ENCODE results near the gene CDC42BPA.

CDC42BPA gene

DNA sequence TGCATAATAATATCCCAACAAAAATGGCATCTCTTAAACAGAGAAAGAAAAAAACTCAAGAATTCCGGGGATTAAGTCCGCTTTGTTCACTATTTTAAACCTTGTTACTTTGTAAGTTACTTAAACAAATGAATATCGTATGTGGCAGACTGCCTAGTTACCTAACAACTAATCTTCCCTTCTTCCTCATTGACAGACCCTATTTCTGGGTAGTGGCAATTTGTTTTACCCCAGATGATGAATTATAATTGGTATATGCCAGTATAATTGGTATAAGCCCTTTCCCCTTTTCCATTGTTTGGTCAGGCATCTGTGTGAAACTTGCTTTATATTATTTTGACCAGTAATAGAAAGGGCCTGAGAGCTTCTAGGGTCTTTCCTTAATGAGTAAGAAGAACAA lies 52.4 kb downstream of the CDC42BPA start:
- TF ChIP-seq, protein P1, sequence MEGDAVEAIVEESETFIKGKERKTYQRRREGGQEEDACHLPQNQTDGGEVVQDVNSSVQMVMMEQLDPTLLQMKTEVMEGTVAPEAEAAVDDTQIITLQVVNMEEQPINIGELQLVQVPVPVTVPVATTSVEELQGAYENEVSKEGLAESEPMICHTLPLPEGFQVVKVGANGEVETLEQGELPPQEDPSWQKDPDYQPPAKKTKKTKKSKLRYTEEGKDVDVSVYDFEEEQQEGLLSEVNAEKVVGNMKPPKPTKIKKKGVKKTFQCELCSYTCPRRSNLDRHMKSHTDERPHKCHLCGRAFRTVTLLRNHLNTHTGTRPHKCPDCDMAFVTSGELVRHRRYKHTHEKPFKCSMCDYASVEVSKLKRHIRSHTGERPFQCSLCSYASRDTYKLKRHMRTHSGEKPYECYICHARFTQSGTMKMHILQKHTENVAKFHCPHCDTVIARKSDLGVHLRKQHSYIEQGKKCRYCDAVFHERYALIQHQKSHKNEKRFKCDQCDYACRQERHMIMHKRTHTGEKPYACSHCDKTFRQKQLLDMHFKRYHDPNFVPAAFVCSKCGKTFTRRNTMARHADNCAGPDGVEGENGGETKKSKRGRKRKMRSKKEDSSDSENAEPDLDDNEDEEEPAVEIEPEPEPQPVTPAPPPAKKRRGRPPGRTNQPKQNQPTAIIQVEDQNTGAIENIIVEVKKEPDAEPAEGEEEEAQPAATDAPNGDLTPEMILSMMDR (conservative IDR thresholded peaks at IDR 0.05): no peak
- no peak overlapping the region for H3K27ac ChIP-seq

- H3K27ac ChIP-seq: no peak overlapping the region
Measured at GRCh38 chr1:227263869-227264268, 54.4 kb downstream of the CDC42BPA start.

DNA sequence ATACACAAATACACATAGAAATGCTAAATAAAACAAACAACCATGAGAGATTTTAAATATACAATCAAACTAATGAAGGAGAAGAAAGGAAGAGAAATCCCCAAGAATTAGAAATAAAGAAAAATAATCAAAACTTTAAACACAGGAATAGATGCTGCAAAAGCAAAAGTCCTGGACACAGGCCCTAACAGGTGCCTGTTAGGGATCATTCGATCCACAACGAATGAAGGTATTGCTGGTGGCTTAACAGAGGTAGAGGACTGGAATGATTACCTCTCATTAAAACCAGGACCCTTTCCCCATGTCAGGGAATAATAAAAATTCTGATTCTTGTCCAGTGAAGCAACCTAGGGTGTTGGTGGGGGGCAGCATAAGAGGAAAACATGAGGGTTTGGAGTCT lies 56.8 kb downstream of the CDC42BPA start:
- TF ChIP-seq, protein P1 (conservative IDR thresholded peaks at IDR 0.05): no peak
- no peak overlapping the region for H3K27ac ChIP-seq

More at GRCh38 chr1:227263869-227264268, 54.4 kb downstream of the CDC42BPA start:
- TF ChIP-seq, protein P1 (conservative IDR thresholded peaks at IDR 0.05): no peak

DNA sequence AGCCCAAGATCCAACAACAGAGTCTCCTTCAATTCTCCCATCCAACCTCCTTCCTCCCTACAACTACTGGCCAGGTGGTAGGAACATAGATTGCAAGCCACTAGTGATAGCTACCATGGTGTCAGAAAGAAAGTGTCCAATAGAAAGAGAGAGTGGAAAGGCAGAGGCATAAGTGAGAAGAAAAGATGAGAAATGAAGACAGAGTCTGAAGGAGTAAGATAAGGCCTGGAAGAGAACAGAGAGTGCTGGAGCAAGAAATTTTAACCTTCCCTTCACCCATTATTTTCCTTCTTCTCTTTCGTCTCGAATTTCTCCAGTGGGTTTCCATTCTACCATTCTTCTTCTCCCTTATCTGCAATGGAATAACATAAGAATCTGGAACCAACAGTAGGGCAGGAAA lies 57.9 kb downstream of the CDC42BPA start:
- TF ChIP-seq, protein P1 (conservative IDR thresholded peaks at IDR 0.05): no peak
- H3K27ac ChIP-seq: no peak overlapping the region

GRCh38 chr1:227257964-227258363 lies 60.3 kb downstream of the CDC42BPA start:
- H3K27ac ChIP-seq: no peak overlapping the region
- TF ChIP-seq, protein P1 (conservative IDR thresholded peaks at IDR 0.05): no peak

- TF ChIP-seq, protein P1 (conservative IDR thresholded peaks at IDR 0.05): no peak
- H3K27ac ChIP-seq: peak overlapping the region; percentile 45
Measured at GRCh38 chr1:227255086-227255732, 63.1 kb downstream of the CDC42BPA start.

DNA sequence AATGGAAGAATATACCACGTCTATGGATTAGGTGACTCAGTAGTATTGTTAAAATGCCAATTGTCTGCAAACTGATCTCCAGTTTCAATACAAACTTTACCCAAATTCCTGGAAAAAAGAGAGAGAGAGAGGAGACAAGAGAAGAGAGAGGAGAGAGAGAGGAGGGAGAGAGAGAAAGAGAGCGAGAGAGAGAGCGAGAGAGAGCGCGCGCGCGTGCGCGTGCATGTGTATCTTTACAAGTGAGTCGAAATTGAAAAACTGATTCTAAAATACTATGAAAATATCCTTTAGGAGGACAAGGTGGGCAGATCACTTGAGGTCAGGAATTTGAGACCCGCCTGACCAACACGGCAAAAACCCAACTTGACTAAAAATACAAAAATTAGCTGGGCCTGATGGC lies 65.2 kb downstream of the CDC42BPA start:
- H3K27ac ChIP-seq: no peak overlapping the region
- TF ChIP-seq, protein P1 (conservative IDR thresholded peaks at IDR 0.05): no peak

Measured in VCaP (cell line).